Measurements from ENCODE around the gene STOML1. TPM values are rescaled to one million over a fixed set of nuclear protein-coding genes. Genes with fewer than 3 reads are reported as not detected.
"Not testable (repeated sequence)": the region's sequence is repeated elsewhere in the genome, so short reads cannot be mapped to it uniquely, and the experiment has no call there.

Gene STOML1
- polyA plus RNA-seq, 1 donor: 39.0 TPM

- DNase-seq (ENCODE audit: low read depth): no peak
Observed at GRCh38 chr15:73962433-73962832, 29.7 kb downstream of the STOML1 start.

GRCh38 chr15:73960472-73961070, 31.5 kb downstream of the STOML1 start:
- DNase-seq (ENCODE audit: low read depth): not testable (repeated sequence)

GRCh38 chr15:73959801-73960200, 32.3 kb downstream of the STOML1 start:
- no peak for DNase-seq (ENCODE audit: low read depth)

- DNase-seq (ENCODE audit: low read depth): no peak
Observed at GRCh38 chr15:73959012-73959581, 33.0 kb downstream of the STOML1 start.

GRCh38 chr15:73957785-73958184, 34.3 kb downstream of the STOML1 start:
- no peak for DNase-seq (ENCODE audit: low read depth)

- no peak for DNase-seq (ENCODE audit: low read depth)
Observed at GRCh38 chr15:73957276-73957675, 34.8 kb downstream of the STOML1 start.

- no peak for DNase-seq (ENCODE audit: low read depth)
Observed at GRCh38 chr15:73956743-73957135, 35.4 kb downstream of the STOML1 start.

- DNase-seq (ENCODE audit: low read depth): no peak
Observed at GRCh38 chr15:73955861-73956742, 36.0 kb downstream of the STOML1 start.

- no peak for DNase-seq (ENCODE audit: low read depth)
Observed at GRCh38 chr15:73955326-73955725, 36.8 kb downstream of the STOML1 start.

GRCh38 chr15:73954188-73955145, 37.6 kb downstream of the STOML1 start:
- no peak for DNase-seq (ENCODE audit: low read depth)

- DNase-seq (ENCODE audit: low read depth): no peak
Observed at GRCh38 chr15:73952913-73953750, 39.0 kb downstream of the STOML1 start.

GRCh38 chr15:73952171-73952912, 39.8 kb downstream of the STOML1 start:
- DNase-seq (ENCODE audit: low read depth): no peak

- DNase-seq (ENCODE audit: low read depth): no peak
Observed at GRCh38 chr15:73951601-73952000, 40.5 kb downstream of the STOML1 start.

GRCh38 chr15:73950831-73951561, 41.1 kb downstream of the STOML1 start:
- DNase-seq (ENCODE audit: low read depth): peak; percentile 77

- DNase-seq (ENCODE audit: low read depth): no peak
Observed at GRCh38 chr15:73950479-73950830, 41.6 kb downstream of the STOML1 start.

- no peak for DNase-seq (ENCODE audit: low read depth)
Observed at GRCh38 chr15:73949496-73949895, 42.6 kb downstream of the STOML1 start.

GRCh38 chr15:73948982-73949381, 43.1 kb downstream of the STOML1 start:
- no peak for DNase-seq (ENCODE audit: low read depth)

- no peak for DNase-seq (ENCODE audit: low read depth)
Observed at GRCh38 chr15:73948396-73948795, 43.7 kb downstream of the STOML1 start.

GRCh38 chr15:73947651-73948050, 44.4 kb downstream of the STOML1 start:
- DNase-seq (ENCODE audit: low read depth): no peak

All from forelimb muscle (tissue), 1 donor.